A549 (cell line): Measurements from ENCODE around the gene ZNF282. TPM values are rescaled to one million over a fixed set of nuclear protein-coding genes. Genes with fewer than 3 reads are reported as not detected.

Experiments
- ATAC-seq, 2 experiments: fragments of 200-7000 bp in 1 of 2; fragments of >200 bp in 1 of 2; cut with Nextera tagmentation in 1 of 2; cut with Tn5 transposase in 1 of 2; 3 replicates each; pipeline versions ENCODE4 v1.8.0 to v1.9.1; 2018 to 2020; ENCODE audit warnings: mild to moderate bottlenecking in 1 of 2, moderate library complexity in 1 of 2
- CTCF ChIA-PET: fragments of 300-600 bp; sonication (Branson Sonifier 250); formaldehyde crosslinking; extraction: SDS; loops from one replicate; lab custom pipeline; 2021; ENCODE audit warnings: antibody characterized with exemption, inconsistent platforms; lab: Yijun Ruan, JAX
- POLR2A ChIA-PET: fragments of 350-600 bp; formaldehyde crosslinking; extraction: SDS; loops from one replicate; lab custom pipeline; 2021; ENCODE audit warnings: antibody characterized with exemption, inconsistent platforms; lab: Yijun Ruan, JAX
- DNase-seq, 2 experiments: peaks; one replicate each; pipeline versions ENCODE4 v3.0.0 to v3.0.0-alpha.2; 2011 to 2016; ENCODE audit warnings: low read depth in 1 of 2, low spot score in 1 of 2
- FAIRE-seq: peaks from 2 replicates; lab custom pipeline; 2011; peaks lifted over from hg19 to GRCh38; lab: Jason Lieb, UNC
- H3K27ac ChIP-seq, 2 experiments: fragments of >200 bp; sonication (Bioruptor Twin); formaldehyde crosslinking; 3 replicates each; pipeline ENCODE4 v1.5.1; 2016 to 2017
- H3K4me1 ChIP-seq: fragments of >200 bp; sonication (Bioruptor Twin); formaldehyde crosslinking; 3 replicates; pipeline ENCODE4 v1.6.1; 2016
- H3K4me2 ChIP-seq: fragments of >200 bp; sonication (Bioruptor Twin); formaldehyde crosslinking; 3 replicates; pipeline ENCODE4 v1.6.1; 2016
- H3K4me3 ChIP-seq: fragments of >200 bp; sonication (Bioruptor Twin); formaldehyde crosslinking; 3 replicates; pipeline ENCODE4 v1.5.1; 2016
- H3K9me3 ChIP-seq: fragments of >200 bp; sonication (Bioruptor Twin); formaldehyde crosslinking; 3 replicates; pipeline ENCODE4 v1.6.1; 2016
- ATOH8 ChIP-seq: fragments of 250-450 bp; sonication (Bioruptor Pico); IDR thresholded peaks from 2 replicates; pipeline ENCODE4 v1.5.0; 2020; ENCODE audit warnings: low read depth, mild to moderate bottlenecking, moderate library complexity
- BCL3 ChIP-seq: fragments of >200 bp; sonication (Bioruptor Twin); formaldehyde crosslinking; IDR thresholded peaks from 3 replicates; pipeline ENCODE4 v1.6.1; 2016
- BHLHE40 ChIP-seq: IDR thresholded peaks from 2 replicates; pipeline ENCODE4 v1.6.1; 2012; ENCODE audit warnings: low read depth, low read length, inconsistent platforms
- CEBPB ChIP-seq, 2 experiments: fragments of >200 bp in 1 of 2; sonication (Bioruptor Twin) in 1 of 2; formaldehyde crosslinking in 1 of 2; IDR thresholded peaks; 2 replicates each; pipeline ENCODE4 v1.6.1; 2012 to 2016
- CHD2 ChIP-seq: fragments of 150-350 bp; IDR thresholded peaks from 2 replicates; pipeline ENCODE4 v1.6.1; 2014; ENCODE audit warnings: low read length; ENCODE audit not compliant: partially characterized antibody
- CHD4 ChIP-seq: fragments of 200-600 bp; sonication (generic); IDR thresholded peaks from 2 replicates; pipeline ENCODE4 v1.6.1; 2016; ENCODE audit warnings: antibody characterized with exemption, mild to moderate bottlenecking, borderline replicate concordance
- CTCF ChIP-seq: fragments of >200 bp; sonication (Bioruptor Twin); formaldehyde crosslinking; IDR thresholded peaks from 3 replicates; pipeline ENCODE4 v1.5.1; 2016
- E2F6 ChIP-seq: IDR thresholded peaks from 2 replicates; pipeline ENCODE4 v1.6.1; 2012; ENCODE audit warnings: low read depth, borderline replicate concordance
- EHF ChIP-seq: fragments of 250-450 bp; sonication (Bioruptor Pico); IDR thresholded peaks from 2 replicates; pipeline ENCODE4 v1.5.0; 2020; ENCODE audit warnings: mild to moderate bottlenecking
- FOSL2 ChIP-seq, 2 experiments: fragments of 450-650 bp in 1 of 2; fragments of >200 bp in 1 of 2; sonication (Bioruptor Twin) in 1 of 2; formaldehyde crosslinking; IDR thresholded peaks; 2 replicates each; pipeline versions ENCODE4 v1.5.0 to v1.6.1; 2016 to 2020; ENCODE audit warnings: mild to moderate bottlenecking in 1 of 2, moderate library complexity in 1 of 2
- FOXS1 ChIP-seq: fragments of 250-450 bp; sonication (Bioruptor Pico); IDR thresholded peaks from 2 replicates; pipeline ENCODE4 v1.5.0; 2020; ENCODE audit warnings: mild to moderate bottlenecking, moderate library complexity
- HOXA7 ChIP-seq: fragments of 250-450 bp; sonication (Bioruptor Pico); IDR thresholded peaks from 2 replicates; pipeline ENCODE4 v1.5.0; 2020; ENCODE audit warnings: mild to moderate bottlenecking, moderate library complexity
- HOXB13 ChIP-seq: fragments of 250-450 bp; sonication (Bioruptor Pico); IDR thresholded peaks from 2 replicates; pipeline ENCODE4 v1.5.0; 2020; ENCODE audit warnings: low read depth, mild to moderate bottlenecking, moderate library complexity
- HOXB5 ChIP-seq: fragments of 250-450 bp; sonication (Bioruptor Pico); IDR thresholded peaks from 2 replicates; pipeline ENCODE4 v1.5.0; 2020; ENCODE audit warnings: mild to moderate bottlenecking, moderate library complexity
- JUN ChIP-seq, 2 experiments: fragments of >200 bp; sonication (Bioruptor Twin); formaldehyde crosslinking; IDR thresholded peaks; 2 replicates in 1 of 2; 3 replicates in 1 of 2; pipeline ENCODE4 v1.6.1; 2016 to 2017
- KDM1A ChIP-seq: fragments of 200-600 bp; sonication (generic); IDR thresholded peaks from 2 replicates; pipeline ENCODE4 v1.6.1; 2016; ENCODE audit warnings: low read depth, mild to moderate bottlenecking
- KDM5A ChIP-seq: fragments of 200-600 bp; sonication (generic); IDR thresholded peaks from 2 replicates; pipeline ENCODE4 v1.6.1; 2016; ENCODE audit warnings: antibody characterized with exemption, mild to moderate bottlenecking
- MAX ChIP-seq: IDR thresholded peaks from 2 replicates; pipeline ENCODE4 v1.6.1; 2012
- MAZ ChIP-seq: fragments of 150-350 bp; IDR thresholded peaks from 2 replicates; pipeline ENCODE4 v1.6.1; 2014; ENCODE audit warnings: antibody characterized with exemption, low read depth, low read length, borderline replicate concordance
- NFE2L2 ChIP-seq: fragments of 150-350 bp; conservative IDR thresholded peaks from 2 replicates; pipeline ENCODE4 v1.6.1; 2014; ENCODE audit warnings: low read length
- NR3C1 ChIP-seq: fragments of >200 bp; sonication (Bioruptor Twin); formaldehyde crosslinking; IDR thresholded peaks from 3 replicates; pipeline ENCODE4 v1.6.1; 2017
- POLR2AphosphoS2 ChIP-seq: conservative IDR thresholded peaks from 2 replicates; pipeline ENCODE4 v1.6.1; 2012; ENCODE audit warnings: low read length, improper control_type of control experiment, inconsistent platforms
- RAD21 ChIP-seq, 2 experiments: fragments of >200 bp in 1 of 2; sonication (Bioruptor Twin) in 1 of 2; formaldehyde crosslinking in 1 of 2; IDR thresholded peaks in 1 of 2; conservative IDR thresholded peaks in 1 of 2; 2 replicates in 1 of 2; 3 replicates in 1 of 2; pipeline ENCODE4 v1.6.1; 2012 to 2018; ENCODE audit warnings: inconsistent platforms in 1 of 2
- RARB ChIP-seq: fragments of 250-450 bp; sonication (Bioruptor Pico); IDR thresholded peaks from 2 replicates; pipeline ENCODE4 v1.8.0; 2021; ENCODE audit warnings: mild to moderate bottlenecking, moderate library complexity
- RCOR1 ChIP-seq: fragments of 150-350 bp; IDR thresholded peaks from 2 replicates; pipeline ENCODE4 v1.6.1; 2014; ENCODE audit warnings: antibody characterized with exemption, low read length, low read depth
- RFX5 ChIP-seq: fragments of 450-650 bp; IDR thresholded peaks from 2 replicates; pipeline ENCODE4 v1.7.1; 2014; ENCODE audit warnings: antibody characterized with exemption, mild to moderate bottlenecking, moderate library complexity
- TFCP2L1 ChIP-seq: fragments of 250-450 bp; sonication (Bioruptor Pico); IDR thresholded peaks from 2 replicates; pipeline ENCODE4 v1.5.0; 2021; ENCODE audit warnings: mild to moderate bottlenecking
- ZNF302 ChIP-seq: fragments of 250-450 bp; sonication (Bioruptor Pico); IDR thresholded peaks from 2 replicates; pipeline ENCODE4 v1.9.0; 2021; ENCODE audit warnings: inconsistent platforms, mild to moderate bottlenecking, moderate library complexity
- WGBS: methylation state at CpG from one replicate; pipeline ENCODE4 v1.1.6; 2017; ENCODE audit errors: missing lambda C conversion rate; 5-methylcytosine and 5-hydroxymethylcytosine counted together
- polyA plus RNA-seq, 4 experiments: library from polyadenylated mRNA; depleted of rRNA in 3 of 4; stranded (reverse); fragments of >200 nt; fragmentation: RNase III in 1 of 4; extraction: RNeasy Plus Mini Kit Qiagen cat#74134 plus additional on column Dnase treatment in 1 of 4; gene quantifications; 2 replicates in 3 of 4; 3 replicates in 1 of 4; pipeline ENCODE4 v1.2.3, GENCODE V29; 2011 to 2017

Gene ZNF282
- polyA plus RNA-seq, 2 of the 4 experiments (the other 2 are of a cell fraction), result 11.9 to 18.4 TPM

GRCh38 chr7:149194799-149195179, 557 bp upstream of the ZNF282 start:
- peak overlapping the region; percentile 72 for H3K4me2 ChIP-seq
- TF ChIP-seq E2F6, result no peak
- no peak for TF ChIP-seq JUN (IDR thresholded peaks at IDR 0.05)
- no peak for TF ChIP-seq MAZ
- TF ChIP-seq RAD21 (conservative IDR thresholded peaks at IDR 0.05 in 1 of 2, IDR thresholded peaks at IDR 0.05 in 1 of 2), result no peak
- no peak for TF ChIP-seq NFE2L2
- TF ChIP-seq RFX5, result no peak
- TF ChIP-seq POLR2AphosphoS2, result no peak
- no peak for TF ChIP-seq FOSL2 (IDR thresholded peaks at IDR 0.05)
- no peak for TF ChIP-seq FOSL2 (CRISPR knock-in tag; IDR thresholded peaks at IDR 0.05)
- no peak for TF ChIP-seq HOXB13 (CRISPR knock-in tag)
- TF ChIP-seq FOXS1 (CRISPR knock-in tag), result no peak
- TF ChIP-seq MAX, result no peak
- no peak for TF ChIP-seq HOXB5 (CRISPR knock-in tag)
- TF ChIP-seq ZNF302 (CRISPR knock-in tag), result no peak
- no peak for TF ChIP-seq BCL3
- TF ChIP-seq CHD4, result no peak
- TF ChIP-seq HOXA7 (CRISPR knock-in tag), result no peak
- no peak for TF ChIP-seq ATOH8
- no peak for TF ChIP-seq EHF
- TF ChIP-seq KDM5A, result no peak
- TF ChIP-seq, all 56 proteins: peak for 0
- Histone ChIP-seq H3K4me3 (peak overlapping the region; percentile 77), H3K27ac (peak overlapping the region; percentile 93 to 94), H3K4me1 (peaks cover 14% of the 10 kb centered on the region; the same call in 1 of the 3 replicates), H3K9me3 (no peaks in the 10 kb centered on the region)
- POLR2A ChIA-PET, result interaction anchor here (0.8 to 1.4 kb wide), 7 partner anchors 9 to 68 kb away, joined by 3 to 10 read pairs (median 5); partner anchors contain the start of genes ZNF398, ZNF425 and ZNF783
- 82% methylated on average over 4 of the region's 4 CpGs for WGBS
- FAIRE-seq, result no peak
- CTCF ChIA-PET, result interaction anchor here (0.6 to 4.0 kb wide), 26 partner anchors 10 to 188 kb away, joined by 3 to 21 read pairs (median 5); partner anchors contain the start of genes ZNF398, ZNF425 and ZNF783
- peak; percentile 1 to 3; a peak in 3 of 6 replicates for ATAC-seq
- DNase-seq, result no peak

GRCh38 chr7:149196151-149196704, 882 bp downstream of the ZNF282 start:
- ATAC-seq, result peak in 1 of 2 experiments; percentile 15; a peak in 3 of 6 replicates
- H3K9me3 ChIP-seq, result no peaks in the 10 kb centered on the region
- peak overlapping the region; percentile 93 to 94 for H3K27ac ChIP-seq
- DNase-seq, result peak in 1 of 2 experiments; percentile 18
- H3K4me3 ChIP-seq, result peak overlapping the region; percentile 77
- WGBS, result 2% methylated on average over 17 of the region's 17 CpGs
- ChIA-PET CTCF (interaction anchor here (0.6 to 4.0 kb wide), 17 partner anchors 9 to 70 kb away, joined by 3 to 21 read pairs (median 7); partner anchors contain the start of genes ZNF398, ZNF425 and ZNF783), POLR2A (no interaction called here)
- peak overlapping the region; percentile 95 for H3K4me2 ChIP-seq
- TF ChIP-seq RCOR1 (no peak), KDM1A (no peak), RARB (CRISPR knock-in tag) (no peak), ZNF302 (CRISPR knock-in tag) (no peak), FOSL2 (IDR thresholded peaks at IDR 0.05) (no peak), FOSL2 (CRISPR knock-in tag; IDR thresholded peaks at IDR 0.05) (no peak), HOXA7 (CRISPR knock-in tag) (no peak), TFCP2L1 (no peak), CHD2 (no peak), BHLHE40 (no peak), ATOH8 (no peak), NR3C1 (no peak), CHD4 (no peak), CTCF (no peak), CEBPB (IDR thresholded peaks at IDR 0.05) (no peak)
- FAIRE-seq, result no peak
- H3K4me1 ChIP-seq, result peaks cover 14% of the 10 kb centered on the region; the same call in 1 of the 3 replicates
